Kidney (tissue), 14 donors: ENCODE measurements around the gene FRMD4A. TPM values are rescaled to one million over a fixed set of nuclear protein-coding genes. Genes with fewer than 3 reads are reported as not detected.

Experiments
- DNase-seq, 5 donors: peaks; one replicate each; pipeline ENCODE4 v3.0.0-alpha.2; 2013 to 2020
- FAIRE-seq: peaks from 2 replicates; lab custom pipeline; 2012; peaks lifted over from hg19 to GRCh38; lab: Jason Lieb, UNC
- H3K27ac ChIP-seq, 2 donors: one replicate each; pipeline ENCODE4 v1.7.0; 2013; ENCODE audit warnings: low read depth in 2 of 2, low read length in 2 of 2, inconsistent platforms in 1 of 2
- H3K27me3 ChIP-seq: one replicate; pipeline ENCODE4 v1.7.1; 2013; ENCODE audit warnings: low read length, inconsistent platforms; ENCODE audit not compliant: control insufficient read depth, insufficient read depth
- H3K36me3 ChIP-seq, 3 donors: one replicate each; pipeline versions ENCODE4 v1.7.0 to v1.7.1; 2013; ENCODE audit warnings: low read length in 3 of 3, control low read depth in 1 of 3, inconsistent platforms in 1 of 3; ENCODE audit not compliant: insufficient read depth in 3 of 3, control insufficient read depth in 2 of 3
- H3K4me1 ChIP-seq, 3 donors: one replicate each; pipeline versions ENCODE4 v1.7.0 to v1.7.1; 2013; ENCODE audit warnings: low read length in 3 of 3, inconsistent platforms in 1 of 3, low read depth in 1 of 3; ENCODE audit not compliant: control insufficient read depth in 2 of 3, insufficient read depth in 2 of 3
- H3K4me3 ChIP-seq, 3 donors: one replicate each; pipeline versions ENCODE4 v1.7.0 to v1.8.1; 2013; ENCODE audit warnings: low read length in 3 of 3, control low read depth in 1 of 3, inconsistent platforms in 1 of 3
- H3K9ac ChIP-seq, 3 donors: one replicate each; pipeline versions ENCODE4 v1.7.0 to v1.7.1; 2013; ENCODE audit warnings: low read length in 3 of 3, control low read depth in 1 of 3, inconsistent platforms in 1 of 3
- H3K9me3 ChIP-seq, 3 donors: one replicate each; pipeline versions ENCODE4 v1.7.0 to v1.7.1; 2013; ENCODE audit warnings: low read length in 3 of 3, control low read depth in 1 of 3, inconsistent platforms in 1 of 3; ENCODE audit not compliant: control insufficient read depth in 2 of 3, insufficient read depth in 1 of 3
- intact Hi-C: fragments of 100-400 bp; cut with DNase I; formaldehyde crosslinking; loops from one replicate; pipeline ENCODE4 v1.11.1; 2022
- polyA plus RNA-seq: library from polyadenylated mRNA; stranded (reverse); fragments of 350-450 nt; fragmentation: Illumina TruSeq; extraction: RNeasy Lipid Tissue Mini Kit (QIAGEN cat#74804); gene quantifications from one replicate; pipeline ENCODE4 v1.2.3, GENCODE V29; 2014; ENCODE audit warnings: low read depth, low replicate concordance; ENCODE audit not compliant: insufficient read depth
- total RNA-seq: library from RNA; stranded (reverse); fragmentation: NEBNext Ultra II Directional; extraction: Animal tissue kit (Norgen Biotek cat#: 25700); gene quantifications from one replicate; pipeline ENCODE4 v1.2.1, GENCODE V29; 2021
- TF ChIP-seq, protein P1 (sequence below): IDR thresholded peaks from 3 replicates; pipeline ENCODE4 v1.5.1; 2012; ENCODE audit warnings: mild to moderate bottlenecking, moderate library complexity, borderline replicate concordance; ENCODE audit not compliant: insufficient read depth; ENCODE audit errors: extremely low read depth
- donor health status: control.
- donor health status: control.
- donor health status: control.
- donor health status: control.
- donor health status: control.
- donor health status: DM: yes; HTN: yes; CAD: no.
- donor health status: Normal renal cell carcinoma (clear cell type).

The FRMD4A gene
- total and polyA plus RNA-seq, 2 donors from 2014 or later: 16.0 to 68.2 TPM

DNA sequence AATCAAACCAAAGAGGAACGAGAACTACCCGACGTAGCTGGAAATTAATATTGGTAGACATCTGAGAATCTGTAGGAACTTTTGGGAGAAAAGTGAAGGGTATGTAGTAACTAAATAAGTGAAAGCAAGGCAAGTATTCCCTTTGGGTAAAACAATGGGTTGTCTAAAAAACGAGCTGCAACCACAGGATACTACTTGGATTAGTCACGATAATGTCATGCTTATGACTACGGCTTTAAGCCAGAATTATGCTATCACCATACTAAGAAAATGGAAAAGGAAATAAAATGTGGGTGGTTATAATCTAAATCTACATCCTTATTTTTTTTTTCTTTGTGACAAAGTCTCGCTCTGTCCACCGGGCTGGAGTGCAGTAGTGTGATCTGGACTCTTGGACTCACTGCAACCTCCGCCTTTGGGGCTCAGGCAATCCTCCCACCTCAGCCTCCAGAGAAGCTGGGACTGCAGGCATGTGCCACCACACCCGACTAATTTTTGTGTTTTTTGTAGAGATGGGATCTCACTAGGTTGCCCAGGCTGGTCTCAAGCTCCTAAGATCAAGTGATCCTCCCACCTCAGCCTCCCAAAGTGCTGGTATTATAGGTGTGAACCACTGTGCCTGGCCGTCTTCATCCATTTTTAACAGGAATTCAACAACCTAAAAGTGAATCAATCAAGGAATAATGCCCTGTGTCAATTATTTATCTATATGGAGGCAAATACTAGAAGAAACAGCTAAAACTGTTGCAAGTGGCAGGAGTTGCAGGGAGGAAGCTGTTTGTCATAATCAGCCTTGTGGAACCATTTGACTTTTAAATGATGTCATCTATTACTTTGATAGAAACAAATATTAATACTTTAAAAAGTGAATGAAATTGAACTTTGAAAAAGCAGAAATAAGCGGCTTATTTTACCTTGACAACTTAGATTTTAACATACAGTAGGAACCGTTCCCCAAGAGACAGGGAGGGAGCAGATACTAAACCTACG, 554.6 kb downstream of the FRMD4A start:
- DNase-seq (no peak), FAIRE-seq (no peak)
- intact Hi-C loops: loop anchor here (5.0 kb wide), 1 partner anchor 114 kb away; no protein-coding TSS in a partner anchor
- Histone ChIP-seq H3K36me3 (no peaks in the 10 kb centered on the region), H3K4me3 (no peak overlapping the region), H3K9me3 (no peaks in the 10 kb centered on the region), H3K4me1 (peaks cover 0 to 4% (median 3%) of the 10 kb centered on the region in 3 donors), H3K9ac (no peak overlapping the region), H3K27ac (no peak overlapping the region), H3K27me3 (no peaks in the 10 kb centered on the region)
- TF ChIP-seq, protein P1, sequence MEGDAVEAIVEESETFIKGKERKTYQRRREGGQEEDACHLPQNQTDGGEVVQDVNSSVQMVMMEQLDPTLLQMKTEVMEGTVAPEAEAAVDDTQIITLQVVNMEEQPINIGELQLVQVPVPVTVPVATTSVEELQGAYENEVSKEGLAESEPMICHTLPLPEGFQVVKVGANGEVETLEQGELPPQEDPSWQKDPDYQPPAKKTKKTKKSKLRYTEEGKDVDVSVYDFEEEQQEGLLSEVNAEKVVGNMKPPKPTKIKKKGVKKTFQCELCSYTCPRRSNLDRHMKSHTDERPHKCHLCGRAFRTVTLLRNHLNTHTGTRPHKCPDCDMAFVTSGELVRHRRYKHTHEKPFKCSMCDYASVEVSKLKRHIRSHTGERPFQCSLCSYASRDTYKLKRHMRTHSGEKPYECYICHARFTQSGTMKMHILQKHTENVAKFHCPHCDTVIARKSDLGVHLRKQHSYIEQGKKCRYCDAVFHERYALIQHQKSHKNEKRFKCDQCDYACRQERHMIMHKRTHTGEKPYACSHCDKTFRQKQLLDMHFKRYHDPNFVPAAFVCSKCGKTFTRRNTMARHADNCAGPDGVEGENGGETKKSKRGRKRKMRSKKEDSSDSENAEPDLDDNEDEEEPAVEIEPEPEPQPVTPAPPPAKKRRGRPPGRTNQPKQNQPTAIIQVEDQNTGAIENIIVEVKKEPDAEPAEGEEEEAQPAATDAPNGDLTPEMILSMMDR: no peak

DNA sequence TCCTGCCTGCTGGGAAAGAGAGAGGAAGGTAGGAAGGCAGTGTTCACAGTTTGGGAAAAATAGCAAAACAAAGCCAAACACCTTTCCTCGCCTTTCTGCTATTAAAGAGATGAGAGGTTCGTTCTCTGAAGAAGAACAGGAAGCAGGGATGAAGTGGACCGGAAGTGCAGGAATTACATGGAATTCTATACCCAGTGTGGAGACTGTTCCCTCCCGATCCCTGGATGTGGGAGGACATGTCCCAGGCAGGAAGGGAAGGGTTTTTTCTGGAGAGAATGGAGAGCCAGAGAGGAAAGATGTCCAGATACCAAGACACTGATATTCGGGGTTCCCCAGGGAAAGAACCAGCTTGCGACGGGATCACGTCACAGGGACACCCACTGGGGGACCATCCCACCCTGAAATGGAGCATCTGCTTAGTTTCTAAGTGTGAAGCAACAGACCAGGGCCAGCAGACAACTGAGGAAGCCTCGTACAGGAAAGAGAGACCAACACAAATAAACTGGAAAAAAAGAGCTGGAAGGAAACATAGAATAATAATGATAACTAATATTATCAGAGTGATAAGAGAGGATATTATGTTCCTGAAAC, 556.3 kb downstream of the FRMD4A start:
- Histone ChIP-seq H3K27ac (no peak overlapping the region), H3K9ac (no peak overlapping the region), H3K36me3 (no peaks in the 10 kb centered on the region), H3K27me3 (no peaks in the 10 kb centered on the region), H3K9me3 (no peaks in the 10 kb centered on the region), H3K4me1 (peaks cover 0 to 4% (median 3%) of the 10 kb centered on the region in 3 donors), H3K4me3 (no peak overlapping the region)
- DNase-seq: no peak
- TF ChIP-seq, protein P1: no peak
- FAIRE-seq: no peak
- intact Hi-C loops: no loop called here

DNA sequence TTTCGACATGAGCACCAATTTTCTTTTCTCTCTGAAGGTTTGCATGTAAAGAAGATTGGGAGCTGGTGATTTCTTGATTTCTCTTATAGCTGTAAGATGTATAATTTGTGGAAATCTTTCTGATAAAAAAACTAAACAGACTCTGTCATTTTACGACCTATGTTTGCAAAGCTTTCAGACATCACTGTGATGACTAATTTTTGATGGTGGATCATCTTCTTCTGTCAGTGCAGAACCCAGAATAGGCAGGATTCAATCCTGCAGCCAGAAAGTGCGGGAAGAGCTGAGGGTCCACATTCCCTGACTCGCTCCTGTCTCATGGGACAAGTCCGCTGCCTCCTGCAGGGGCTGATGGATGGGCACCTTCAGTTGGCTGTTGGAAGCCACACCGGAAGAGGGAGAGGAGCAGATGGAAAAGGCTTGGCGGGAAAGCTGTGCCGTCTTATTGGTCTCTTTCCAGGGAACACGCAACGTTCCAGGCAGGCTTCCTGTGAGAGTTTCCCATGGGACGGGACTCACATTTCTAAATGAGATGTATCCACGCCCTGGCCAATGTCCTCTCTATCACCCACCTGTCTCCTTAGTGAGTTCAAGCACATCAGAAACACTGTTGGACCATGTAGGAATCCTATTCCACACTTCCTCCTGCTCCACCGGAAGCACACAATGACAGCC, 557.1 kb downstream of the FRMD4A start:
- no peak overlapping the region for H3K9ac ChIP-seq
- DNase-seq: no peak
- FAIRE-seq: no peak

More for the DNA sequence above, 557.1 kb downstream of the FRMD4A start:
- H3K27ac ChIP-seq: no peak overlapping the region
- intact Hi-C loops: no loop called here
- H3K36me3 ChIP-seq: no peaks in the 10 kb centered on the region
- no peak overlapping the region for H3K4me3 ChIP-seq
- no peaks in the 10 kb centered on the region for H3K27me3 ChIP-seq
- TF ChIP-seq, protein P1: no peak
- no peaks in the 10 kb centered on the region for H3K9me3 ChIP-seq
- peaks cover 0 to 4% (median 3%) of the 10 kb centered on the region in 3 donors for H3K4me1 ChIP-seq
